H1 (cell line): ENCODE measurements around the gene CAMTA2. TPM values are rescaled to one million over a fixed set of nuclear protein-coding genes. Genes with fewer than 3 reads are reported as not detected.

Experiments used
- CTCF ChIA-PET: fragments of 300-600 bp; sonication (Branson Sonifier 250); formaldehyde crosslinking; loops from one replicate; lab custom pipeline; 2021; ENCODE audit not compliant: partially characterized antibody; lab: Charles Lee
- POLR2A ChIA-PET: fragments of 300-600 bp; sonication (Branson Sonifier 250); formaldehyde crosslinking; loops from one replicate; lab custom pipeline; 2021; ENCODE audit warnings: inconsistent platforms; ENCODE audit not compliant: partially characterized antibody; lab: Charles Lee
- DNase-seq, 2 experiments: peaks; one replicate each; pipeline versions ENCODE4 v3.0.0 to v3.0.0-alpha.2; 2010 to 2022; ENCODE audit warnings: low spot score in 2 of 2, low read depth in 1 of 2, mixed read lengths in 1 of 2
- FAIRE-seq: peaks from 2 replicates; lab custom pipeline; 2011; peaks lifted over from hg19 to GRCh38; lab: Jason Lieb, UNC
- H2AFZ ChIP-seq: 2 replicates; pipeline ENCODE4 v1.8.1; 2012; ENCODE audit warnings: low read length, inconsistent platforms
- H2AK5ac ChIP-seq: 2 replicates; pipeline ENCODE4 v1.6.1; 2013; ENCODE audit warnings: low read depth, low read length
- H2BK120ac ChIP-seq: replicated peaks from 2 replicates; pipeline ENCODE3; 2013; ENCODE audit warnings: low read depth, low read length, inconsistent platforms
- H2BK12ac ChIP-seq: 2 replicates; pipeline ENCODE4 v1.6.1; 2013; ENCODE audit warnings: low read depth, low read length
- H2BK15ac ChIP-seq: 2 replicates; pipeline ENCODE4 v1.6.1; 2013; ENCODE audit warnings: low read length
- H2BK20ac ChIP-seq: 2 replicates; pipeline ENCODE4 v1.6.1; 2013; ENCODE audit warnings: low read length
- H2BK5ac ChIP-seq: 2 replicates; pipeline ENCODE4 v1.6.1; 2013; ENCODE audit warnings: low read depth, low read length
- H3K14ac ChIP-seq: 2 replicates; pipeline ENCODE4 v1.6.1; 2013; ENCODE audit warnings: inconsistent platforms; ENCODE audit not compliant: insufficient read length
- H3K18ac ChIP-seq: 2 replicates; pipeline ENCODE4 v1.6.1; 2013; ENCODE audit warnings: low read length; ENCODE audit errors: extremely low read depth
- H3K23ac ChIP-seq: 2 replicates; pipeline ENCODE4 v1.6.1; 2013; ENCODE audit warnings: inconsistent platforms; ENCODE audit not compliant: insufficient read length
- H3K23me2 ChIP-seq: 2 replicates; pipeline ENCODE4 v1.6.1; 2013; ENCODE audit warnings: low read depth, low read length
- H3K27ac ChIP-seq: 2 replicates; pipeline ENCODE4 v1.6.1; 2011; ENCODE audit warnings: low read depth, low read length, inconsistent platforms
- H3K27me3 ChIP-seq, 4 experiments: replicated peaks in 1 of 4; 1 replicate in 1 of 4; 2 replicates in 3 of 4; pipeline versions ENCODE4 v1.6.1 to v1.8.1; 2011 to 2013; ENCODE audit warnings: low read length in 3 of 4, mild to moderate bottlenecking in 3 of 4, inconsistent platforms in 2 of 4, mixed read lengths in 2 of 4, moderate library complexity in 1 of 4; ENCODE audit not compliant: control insufficient read depth in 3 of 4, insufficient read depth in 3 of 4; ENCODE audit errors: extremely low read depth in 1 of 4
- H3K36me3 ChIP-seq, 4 experiments: 2 replicates each; pipeline versions ENCODE4 v1.6.1 to v1.8.1; 2011 to 2013; ENCODE audit warnings: mild to moderate bottlenecking in 4 of 4, low read length in 3 of 4, moderate library complexity in 2 of 4, control low read depth in 1 of 4, inconsistent platforms in 1 of 4; ENCODE audit not compliant: insufficient read depth in 4 of 4, control insufficient read depth in 2 of 4
- H3K4ac ChIP-seq: replicated peaks from 2 replicates; pipeline ENCODE3; 2013; ENCODE audit warnings: low read length, low read depth, mixed read lengths, inconsistent platforms; ENCODE audit not compliant: insufficient read length
- H3K4me1 ChIP-seq, 4 experiments: replicated peaks in 1 of 4; 1 replicate in 1 of 4; 2 replicates in 3 of 4; pipeline versions ENCODE4 v1.6.1 to v1.8.1; 2011 to 2013; ENCODE audit warnings: low read length in 3 of 4, inconsistent platforms in 2 of 4, mixed read lengths in 1 of 4; ENCODE audit not compliant: insufficient read depth in 4 of 4, control insufficient read depth in 3 of 4
- H3K4me2 ChIP-seq, 2 experiments: 2 replicates each; pipeline versions ENCODE4 v1.6.1 to v1.8.1; 2011 to 2013; ENCODE audit warnings: low read depth in 2 of 2, low read length in 2 of 2, control low read depth in 1 of 2, inconsistent platforms in 1 of 2, mild to moderate bottlenecking in 1 of 2; ENCODE audit not compliant: insufficient read depth in 1 of 2
- H3K4me3 ChIP-seq, 4 experiments: fragments of 200-600, 300-600 bp in 1 of 4; sonication (generic), shearing (Covaris generic), sonication (Bioruptor Twin) in 1 of 4; 2 replicates each; pipeline versions ENCODE4 v1.5.1 to v1.8.1; 2011 to 2016; ENCODE audit warnings: low read length in 4 of 4, low read depth in 3 of 4, control low read depth in 2 of 4, inconsistent platforms in 2 of 4, mild to moderate bottlenecking in 2 of 4, mixed read lengths in 1 of 4, moderate library complexity in 1 of 4; ENCODE audit not compliant: insufficient read depth in 2 of 4; ENCODE audit errors: extremely low read depth in 1 of 4
- H3K56ac ChIP-seq: replicated peaks from 2 replicates; pipeline ENCODE3; 2013; ENCODE audit warnings: low read depth, mild to moderate bottlenecking, mixed read lengths, low read length, inconsistent platforms; ENCODE audit not compliant: insufficient read length
- H3K79me1 ChIP-seq: 2 replicates; pipeline ENCODE4 v1.6.1; 2013; ENCODE audit warnings: low read depth, low read length, control low read depth
- H3K79me2 ChIP-seq, 2 experiments: 2 replicates each; pipeline versions ENCODE4 v1.6.1 to v1.8.1; 2012 to 2013; ENCODE audit warnings: low read length in 2 of 2, mild to moderate bottlenecking in 2 of 2, inconsistent platforms in 1 of 2; ENCODE audit not compliant: insufficient read depth in 2 of 2, control insufficient read depth in 1 of 2
- H3K9ac ChIP-seq, 4 experiments: replicated peaks in 1 of 4; 1 replicate in 1 of 4; 2 replicates in 3 of 4; pipeline versions ENCODE4 v1.6.1 to v1.8.1; 2011 to 2013; ENCODE audit warnings: low read depth in 3 of 4, low read length in 3 of 4, control low read depth in 2 of 4, mild to moderate bottlenecking in 2 of 4, moderate library complexity in 2 of 4, inconsistent platforms in 1 of 4; ENCODE audit errors: extremely low read depth in 1 of 4
- H3K9me3 ChIP-seq, 2 experiments: 2 replicates each; pipeline versions ENCODE4 v1.6.1 to v1.8.1; 2012 to 2013; ENCODE audit warnings: mild to moderate bottlenecking in 2 of 2, moderate library complexity in 2 of 2, control low read depth in 1 of 2, inconsistent platforms in 1 of 2, low read depth in 1 of 2, low read length in 1 of 2, mixed read lengths in 1 of 2; ENCODE audit not compliant: insufficient read depth in 2 of 2
- H4K20me1 ChIP-seq, 2 experiments: replicated peaks in 1 of 2; 2 replicates each; pipeline versions ENCODE3 to v1.8.1; 2011 to 2013; ENCODE audit warnings: inconsistent platforms in 2 of 2, low read length in 2 of 2, mild to moderate bottlenecking in 1 of 2; ENCODE audit not compliant: insufficient read depth in 2 of 2, control insufficient read depth in 1 of 2
- H4K5ac ChIP-seq: 2 replicates; pipeline ENCODE4 v1.6.1; 2013; ENCODE audit warnings: low read length, low read depth, mixed read lengths, inconsistent platforms; ENCODE audit not compliant: insufficient read length
- H4K8ac ChIP-seq: 2 replicates; pipeline ENCODE4 v1.8.0; 2013; ENCODE audit warnings: mild to moderate bottlenecking, moderate library complexity, low read length, inconsistent platforms; ENCODE audit not compliant: insufficient read depth; ENCODE audit errors: extremely low read depth
- H4K91ac ChIP-seq: replicated peaks from 2 replicates; pipeline ENCODE3; 2013; ENCODE audit warnings: low read length, mixed read lengths, inconsistent platforms; ENCODE audit not compliant: insufficient read length
- HDAC2 ChIP-seq, 2 experiments: fragments of 300-600 bp in 1 of 2; sonication (generic) in 1 of 2; IDR thresholded peaks; 2 replicates each; pipeline ENCODE4 v1.6.1; 2011 to 2012; ENCODE audit warnings: low read depth in 2 of 2, low read length in 2 of 2, mild to moderate bottlenecking in 2 of 2, moderate library complexity in 2 of 2, borderline replicate concordance in 1 of 2, inconsistent platforms in 1 of 2
- NANOG ChIP-seq: IDR thresholded peaks from 2 replicates; pipeline ENCODE4 v1.6.1; 2011; ENCODE audit warnings: low read length, low read depth, mild to moderate bottlenecking, inconsistent platforms; ENCODE audit not compliant: insufficient read depth, poor library complexity, severe bottlenecking
- POU5F1 ChIP-seq: IDR thresholded peaks from 2 replicates; pipeline ENCODE4 v1.6.1; 2011; ENCODE audit warnings: low read depth, mild to moderate bottlenecking, low read length, moderate library complexity
- RNF2 ChIP-seq: fragments of 200-900, 300-1000 bp; sonication (generic); IDR thresholded peaks from 2 replicates; pipeline ENCODE4 v1.7.1; 2016; ENCODE audit warnings: borderline replicate concordance, low read depth, mild to moderate bottlenecking, antibody characterized with exemption, low read length; ENCODE audit not compliant: poor library complexity, severe bottlenecking; ENCODE audit errors: missing control alignments
- SIN3A ChIP-seq, 2 experiments: IDR thresholded peaks in 1 of 2; conservative IDR thresholded peaks in 1 of 2; 2 replicates each; pipeline ENCODE4 v1.6.1; 2011 to 2012; ENCODE audit warnings: low read length in 2 of 2, improper control_type of control experiment in 1 of 2, low read depth in 1 of 2, mild to moderate bottlenecking in 1 of 2
- SP2 ChIP-seq: IDR thresholded peaks from 2 replicates; pipeline ENCODE4 v1.6.1; 2012; ENCODE audit warnings: mild to moderate bottlenecking, low read length, inconsistent platforms
- WGBS, 2 experiments: shearing (Covaris generic) in 1 of 2; methylation state at CpG; one replicate each; pipeline versions ENCODE4 v1.1.6 to v1.1.7; 2013 to 2015; ENCODE audit warnings: low lambda C conversion rate in 2 of 2, mixed read lengths in 2 of 2, inconsistent platforms in 1 of 2, low coverage in 1 of 2, missing lambda C conversion rate in 1 of 2; ENCODE audit not compliant: insufficient replicate concordance in 2 of 2, insufficient coverage in 1 of 2, insufficient read length in 1 of 2; ENCODE audit errors: extremely low coverage in 1 of 2, missing lambda C conversion rate in 1 of 2; 5-methylcytosine and 5-hydroxymethylcytosine counted together
- polyA plus RNA-seq, 7 experiments: library from polyadenylated mRNA; depleted of rRNA in 3 of 7; stranded (reverse) in 5 of 7; unstranded in 2 of 7; fragments of >200 nt in 5 of 7; fragments of 200-250 nt in 2 of 7; gene quantifications; 1 replicate in 5 of 7; 2 replicates in 1 of 7; 4 replicates in 1 of 7; pipeline versions ENCODE4 v1.2.1 to v1.2.3, GENCODE V29; 2011 to 2013; ENCODE audit warnings: missing spikeins in 2 of 7, mixed read lengths in 2 of 7
- total RNA-seq: library from RNA; stranded (reverse); fragmentation: NEBNext Ultra II Directional; extraction: Animal tissue kit (Norgen Biotek cat#: 25700); gene quantifications from 2 replicates; pipeline ENCODE4 v1.2.1, GENCODE V29; 2021
- TF ChIP-seq, protein P1 (sequence below): IDR thresholded peaks from 2 replicates; pipeline ENCODE4 v1.6.1; 2011; ENCODE audit warnings: low read length, improper control_type of control experiment
- TF ChIP-seq, protein P2 (sequence below): IDR thresholded peaks from 2 replicates; pipeline ENCODE4 v1.6.1; 2012; ENCODE audit warnings: inconsistent platforms

The CAMTA2 gene
- total and polyA plus RNA-seq, 2 of the 8 experiments (the other 6 are each of a cell fraction or from before 2014, with no cell fraction given) = 5.5 to 12.0 TPM

DNA sequence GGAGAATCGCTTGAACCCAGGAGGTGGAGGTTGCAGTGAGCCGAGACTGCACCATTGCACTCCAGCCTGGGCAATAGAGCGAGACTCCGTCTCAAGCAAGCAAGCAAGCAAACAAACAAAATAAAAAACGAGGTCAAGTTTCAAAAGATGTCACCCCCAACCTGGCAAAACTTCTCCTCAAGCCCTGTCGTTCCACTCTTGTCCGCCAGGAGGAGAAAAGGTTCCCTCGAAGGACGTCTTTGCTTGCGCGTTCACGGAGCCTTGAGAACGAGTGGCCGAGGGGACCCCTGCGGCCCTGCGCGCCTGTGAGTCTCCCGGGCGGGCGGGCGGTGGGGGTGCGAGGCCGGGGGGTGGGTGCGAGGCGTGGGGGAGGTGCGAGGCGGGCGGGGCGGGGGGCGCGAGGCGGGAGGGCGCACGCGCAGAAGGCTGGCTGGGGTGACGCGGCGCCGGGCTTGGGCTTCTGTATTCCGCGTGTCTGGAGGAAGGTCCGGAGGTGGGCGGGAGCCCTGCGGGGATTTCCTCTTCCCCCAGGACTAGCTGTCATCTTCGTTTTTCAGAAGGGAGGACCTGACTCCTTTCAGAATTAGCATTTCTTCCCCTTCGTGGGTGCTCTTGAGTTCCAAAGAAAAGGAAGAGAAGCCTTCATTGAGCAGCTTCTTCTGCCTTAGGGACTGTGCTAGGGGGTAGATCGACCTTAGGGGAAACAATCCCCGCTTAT is 44.0 kb upstream of the CAMTA2 start:
- no peak overlapping the region for H2BK12ac ChIP-seq
- CTCF ChIA-PET = interaction anchor here (0.6 to 11.5 kb wide), 13 partner anchors 8 to 53 kb away, joined by 3 to 102 read pairs (median 5); partner anchors contain the start of gene CAMTA2
- TF ChIP-seq RNF2 (no peak), POU5F1 (no peak), NANOG (no peak), SIN3A (conservative IDR thresholded peaks at IDR 0.05 in 1 of 2, IDR thresholded peaks at IDR 0.05 in 1 of 2; ENCODE audit: low read depth in 1 of 2, low read length in 2 of 2) (no peak), HDAC2 (IDR thresholded peaks at IDR 0.05; ENCODE audit: borderline replicate concordance in 1 of 2, low read depth in 2 of 2, low read length in 2 of 2) (peak in 1 of 2 experiments; percentile 65; a peak in 1 of 4 replicates), SP2 (no peak)
- TF ChIP-seq, protein P1, sequence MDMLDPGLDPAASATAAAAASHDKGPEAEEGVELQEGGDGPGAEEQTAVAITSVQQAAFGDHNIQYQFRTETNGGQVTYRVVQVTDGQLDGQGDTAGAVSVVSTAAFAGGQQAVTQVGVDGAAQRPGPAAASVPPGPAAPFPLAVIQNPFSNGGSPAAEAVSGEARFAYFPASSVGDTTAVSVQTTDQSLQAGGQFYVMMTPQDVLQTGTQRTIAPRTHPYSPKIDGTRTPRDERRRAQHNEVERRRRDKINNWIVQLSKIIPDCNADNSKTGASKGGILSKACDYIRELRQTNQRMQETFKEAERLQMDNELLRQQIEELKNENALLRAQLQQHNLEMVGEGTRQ = no peak
- TF ChIP-seq, protein P2, sequence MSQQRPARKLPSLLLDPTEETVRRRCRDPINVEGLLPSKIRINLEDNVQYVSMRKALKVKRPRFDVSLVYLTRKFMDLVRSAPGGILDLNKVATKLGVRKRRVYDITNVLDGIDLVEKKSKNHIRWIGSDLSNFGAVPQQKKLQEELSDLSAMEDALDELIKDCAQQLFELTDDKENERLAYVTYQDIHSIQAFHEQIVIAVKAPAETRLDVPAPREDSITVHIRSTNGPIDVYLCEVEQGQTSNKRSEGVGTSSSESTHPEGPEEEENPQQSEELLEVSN = peak; percentile 34; the same call in 1 of the 2 replicates

More for the DNA sequence above, 44.0 kb upstream of the CAMTA2 start:
- Histone ChIP-seq H3K56ac (no peak overlapping the region), H3K27me3 (peaks cover 0 to 14% (median 1%) of the 10 kb centered on the region in 4 experiments; a peak in 5 of 7 replicates), H2AK5ac (no peak overlapping the region), H4K91ac (no peak overlapping the region), H2BK120ac (no peak overlapping the region), H3K27ac (no peak overlapping the region), H3K79me2 (no peaks in the 10 kb centered on the region), H3K4me2 (peak overlapping the region; percentile 42 to 83; a peak in 3 of 4 replicates), H3K9me3 (no peaks in the 10 kb centered on the region), H3K4me1 (no peaks in the 10 kb centered on the region; a peak in 1 of 7 replicates), H4K5ac (no peak overlapping the region), H3K4ac (no peak overlapping the region), H3K18ac (no peak overlapping the region; the same call in 1 of the 2 replicates), H4K8ac (no peak overlapping the region), H3K23me2 (peaks cover 4% of the 10 kb centered on the region; the same call in 1 of the 2 replicates), H4K20me1 (no peaks in the 10 kb centered on the region), H3K79me1 (no peaks in the 10 kb centered on the region), H2AFZ (peak overlapping the region; percentile 86), H2BK15ac (no peak overlapping the region; the same call in 1 of the 2 replicates), H3K9ac (no peak overlapping the region), H2BK5ac (no peak overlapping the region), H3K36me3 (no peaks in the 10 kb centered on the region), H3K14ac (no peak overlapping the region), H3K23ac (no peak overlapping the region), H2BK20ac (no peak overlapping the region), H3K4me3 (peak overlapping the region; percentile 15 to 55 (median 28); a peak in 6 of 8 replicates)
- peak; percentile 84 for FAIRE-seq
- peak; percentile 47 to 94 for DNase-seq
- WGBS, 2 experiments = 15% methylated on average over 23 of the region's 48 CpGs; no CpG with 5 or more reads in 1 of the 2 experiments
- POLR2A ChIA-PET = interaction anchor here (0.9 to 2.3 kb wide), 6 partner anchors 9 to 64 kb away, joined by 3 to 7 read pairs (median 3); partner anchors contain the start of gene SPAG7
